ENCODE results near the gene IRF1. TPM values are rescaled to one million over a fixed set of nuclear protein-coding genes. Genes with fewer than 3 reads are reported as not detected.

IRF1 gene
- total and polyA plus RNA-seq, 4 donors = 9.5 to 42.6 (median 24.7) TPM

GRCh38 chr5:132540149-132540548 lies 49.6 kb upstream of the IRF1 start:
- Histone ChIP-seq H3K4me3 (ENCODE audit: low read depth in 1 of 3, low read length in 3 of 3) (no peak overlapping the region), H3K9me3 (ENCODE audit: control insufficient read depth in 4 of 4, low read length in 3 of 4) (no peaks in the 10 kb centered on the region), H3K27ac (ENCODE audit: low read depth in 1 of 2, low read length in 2 of 2) (no peak overlapping the region), H3K9ac (ENCODE audit: low read depth in 1 of 2, low read length in 2 of 2) (no peak overlapping the region), H3K27me3 (ENCODE audit: control insufficient read depth in 4 of 4, insufficient read depth in 4 of 4, low read length in 3 of 4) (no peaks in the 10 kb centered on the region), H3K36me3 (ENCODE audit: control insufficient read depth in 4 of 4, insufficient read depth in 3 of 4, low read depth in 1 of 4, low read length in 3 of 4) (no peaks in the 10 kb centered on the region), H3K4me1 (ENCODE audit: control insufficient read depth in 4 of 4, insufficient read depth in 4 of 4, low read length in 3 of 4) (no peaks in the 10 kb centered on the region)
- 82% methylated on average over 5 of the region's 5 CpGs for WGBS
- no peak for DNase-seq (ENCODE audit: low spot score)
- no peak for TF ChIP-seq RAD21 (IDR thresholded peaks at IDR 0.05)
- no peak for TF ChIP-seq HNF4A (conservative IDR thresholded peaks at IDR 0.05)
- TF ChIP-seq, protein P1, sequence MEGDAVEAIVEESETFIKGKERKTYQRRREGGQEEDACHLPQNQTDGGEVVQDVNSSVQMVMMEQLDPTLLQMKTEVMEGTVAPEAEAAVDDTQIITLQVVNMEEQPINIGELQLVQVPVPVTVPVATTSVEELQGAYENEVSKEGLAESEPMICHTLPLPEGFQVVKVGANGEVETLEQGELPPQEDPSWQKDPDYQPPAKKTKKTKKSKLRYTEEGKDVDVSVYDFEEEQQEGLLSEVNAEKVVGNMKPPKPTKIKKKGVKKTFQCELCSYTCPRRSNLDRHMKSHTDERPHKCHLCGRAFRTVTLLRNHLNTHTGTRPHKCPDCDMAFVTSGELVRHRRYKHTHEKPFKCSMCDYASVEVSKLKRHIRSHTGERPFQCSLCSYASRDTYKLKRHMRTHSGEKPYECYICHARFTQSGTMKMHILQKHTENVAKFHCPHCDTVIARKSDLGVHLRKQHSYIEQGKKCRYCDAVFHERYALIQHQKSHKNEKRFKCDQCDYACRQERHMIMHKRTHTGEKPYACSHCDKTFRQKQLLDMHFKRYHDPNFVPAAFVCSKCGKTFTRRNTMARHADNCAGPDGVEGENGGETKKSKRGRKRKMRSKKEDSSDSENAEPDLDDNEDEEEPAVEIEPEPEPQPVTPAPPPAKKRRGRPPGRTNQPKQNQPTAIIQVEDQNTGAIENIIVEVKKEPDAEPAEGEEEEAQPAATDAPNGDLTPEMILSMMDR (IDR thresholded peaks at IDR 0.05; ENCODE audit: low read depth, low read length, missing input control) = no peak
- TF ChIP-seq YY1 (IDR thresholded peaks at IDR 0.05) = no peak
- no peak for TF ChIP-seq NR2F2 (IDR thresholded peaks at IDR 0.05)
- TF ChIP-seq FOXA2 (IDR thresholded peaks at IDR 0.05) = no peak
- TF ChIP-seq EGR1 (IDR thresholded peaks at IDR 0.05; ENCODE audit: low read depth in 2 of 2) = no peak
- no peak for TF ChIP-seq MAX (IDR thresholded peaks at IDR 0.05)
- TF ChIP-seq RXRA (IDR thresholded peaks at IDR 0.05) = no peak
- TF ChIP-seq GABPA (IDR thresholded peaks at IDR 0.05 in 1 of 2, conservative IDR thresholded peaks at IDR 0.05 in 1 of 2) = no peak
- no peak for TF ChIP-seq REST (IDR thresholded peaks at IDR 0.05)

DNA sequence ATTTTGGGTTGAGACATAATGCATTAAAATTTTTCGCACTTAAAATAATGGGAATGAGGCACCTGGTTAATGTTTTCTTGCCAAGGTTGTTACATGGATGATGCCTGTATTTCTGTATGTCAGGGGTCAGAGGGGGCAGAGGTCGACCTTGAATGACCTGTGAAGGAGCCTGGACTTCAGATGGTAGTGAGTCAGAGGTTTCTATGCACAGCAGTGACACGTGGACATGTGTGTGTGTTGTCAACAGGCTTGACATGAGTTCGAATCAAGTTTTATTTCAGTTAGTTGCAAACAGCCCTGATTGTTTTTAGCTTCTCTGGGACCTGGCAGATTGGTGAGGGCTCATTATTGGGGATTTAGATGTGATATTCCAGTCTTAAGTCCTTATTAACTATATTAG lies 49.1 kb upstream of the IRF1 start:
- no peak for DNase-seq (ENCODE audit: low spot score)
- TF ChIP-seq REST (IDR thresholded peaks at IDR 0.05) = no peak
- TF ChIP-seq JUND (IDR thresholded peaks at IDR 0.05) = no peak
- TF ChIP-seq HNF4G (IDR thresholded peaks at IDR 0.05) = no peak
- TF ChIP-seq, protein P2, sequence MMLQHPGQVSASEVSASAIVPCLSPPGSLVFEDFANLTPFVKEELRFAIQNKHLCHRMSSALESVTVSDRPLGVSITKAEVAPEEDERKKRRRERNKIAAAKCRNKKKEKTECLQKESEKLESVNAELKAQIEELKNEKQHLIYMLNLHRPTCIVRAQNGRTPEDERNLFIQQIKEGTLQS (IDR thresholded peaks at IDR 0.05) = no peak
- WGBS = 69% methylated on average over 4 of the region's 4 CpGs

More for the DNA sequence above, 49.1 kb upstream of the IRF1 start:
- Histone ChIP-seq H3K9ac (ENCODE audit: low read depth in 1 of 2, low read length in 2 of 2) (no peak overlapping the region), H3K27me3 (ENCODE audit: control insufficient read depth in 4 of 4, insufficient read depth in 4 of 4, low read length in 3 of 4) (no peaks in the 10 kb centered on the region), H3K27ac (ENCODE audit: low read depth in 1 of 2, low read length in 2 of 2) (no peak overlapping the region), H3K4me1 (ENCODE audit: control insufficient read depth in 4 of 4, insufficient read depth in 4 of 4, low read length in 3 of 4) (no peaks in the 10 kb centered on the region), H3K4me3 (ENCODE audit: low read depth in 1 of 3, low read length in 3 of 3) (no peak overlapping the region), H3K9me3 (ENCODE audit: control insufficient read depth in 4 of 4, low read length in 3 of 4) (no peaks in the 10 kb centered on the region), H3K36me3 (ENCODE audit: control insufficient read depth in 4 of 4, insufficient read depth in 3 of 4, low read depth in 1 of 4, low read length in 3 of 4) (no peaks in the 10 kb centered on the region)

Data from liver (tissue), 9 donors.